Natural killer cell (primary cell): Measurements from ENCODE around the gene CFAP52. TPM values are rescaled to one million over a fixed set of nuclear protein-coding genes. Genes with fewer than 3 reads are reported as not detected.

Source experiments
- ATAC-seq, 3 donors: fragments of 150-1000 bp in 2 of 3; fragments of 200-7000 bp in 1 of 3; cut with Tn5 transposase; 1 replicate in 1 of 3; 2 replicates in 2 of 3; pipeline ENCODE4 v1.10.0; 2021; ENCODE audit warnings: mild to moderate bottlenecking in 2 of 3, moderate library complexity in 2 of 3
- DNase-seq, 2 donors: peaks; one replicate each; pipeline versions ENCODE4 v3.0.0 to v3.0.0-alpha.2; 2013 to 2021; ENCODE audit warnings: mixed read lengths in 1 of 2
- H3K27ac ChIP-seq: one replicate; pipeline ENCODE4 v1.5.1; 2013; ENCODE audit warnings: mild to moderate bottlenecking, low read length
- H3K27me3 ChIP-seq: one replicate; pipeline ENCODE4 v1.6.1; 2013; ENCODE audit warnings: low read length; ENCODE audit not compliant: control insufficient read depth, insufficient read depth
- H3K36me3 ChIP-seq: one replicate; pipeline ENCODE4 v1.6.1; 2013; ENCODE audit warnings: low read length; ENCODE audit not compliant: control insufficient read depth, insufficient read depth
- H3K4me1 ChIP-seq: one replicate; pipeline ENCODE4 v1.6.1; 2013; ENCODE audit warnings: low read length; ENCODE audit not compliant: control insufficient read depth, insufficient read depth
- H3K4me3 ChIP-seq: one replicate; pipeline ENCODE4 v1.5.1; 2013; ENCODE audit warnings: low read length
- H3K9me3 ChIP-seq: one replicate; pipeline ENCODE4 v1.6.1; 2013; ENCODE audit warnings: low read length; ENCODE audit not compliant: control insufficient read depth, insufficient read depth
- H3K27ac Mint-ChIP-seq, 2 donors: one replicate each; pipeline ENCODE4 v1.8.0; 2022; ENCODE audit warnings: mild to moderate bottlenecking in 2 of 2, mixed read lengths in 2 of 2, moderate library complexity in 1 of 2
- H3K27me3 Mint-ChIP-seq, 2 donors: one replicate each; pipeline ENCODE4 v1.8.0; 2022; ENCODE audit warnings: low read depth in 2 of 2, mixed read lengths in 2 of 2
- H3K36me3 Mint-ChIP-seq: one replicate; pipeline ENCODE4 v1.8.0; 2022; ENCODE audit warnings: mixed read lengths
- H3K4me1 Mint-ChIP-seq, 2 donors: one replicate each; pipeline ENCODE4 v1.8.0; 2022; ENCODE audit warnings: mixed read lengths in 2 of 2
- H3K4me3 Mint-ChIP-seq: one replicate; pipeline ENCODE4 v1.8.0; 2022; ENCODE audit warnings: mild to moderate bottlenecking, moderate library complexity, mixed read lengths
- H3K9me3 Mint-ChIP-seq, 2 donors: one replicate each; pipeline ENCODE4 v1.8.0; 2022; ENCODE audit warnings: mixed read lengths in 2 of 2
- WGBS: methylation state at CpG from one replicate; pipeline ENCODE4 v1.1.7; 2013; ENCODE audit warnings: missing lambda C conversion rate; ENCODE audit not compliant: insufficient coverage; 5-methylcytosine and 5-hydroxymethylcytosine counted together
- intact Hi-C: fragments of 100-400 bp; cut with micrococcal nuclease; formaldehyde crosslinking; loops from one replicate; pipeline ENCODE4 v1.14.2; 2022
- total RNA-seq, 4 donors: library from RNA; stranded (reverse); fragments of 120-200 nt in 1 of 4; gene quantifications; one replicate each; pipeline versions ENCODE4 v1.2.3 to v1.2.4, GENCODE V29; 2013 to 2022
- TF ChIP-seq, protein P1 (sequence below): fragments of 200-600 bp; IDR thresholded peaks from one replicate; pipeline ENCODE4 v1.8.0; 2022; ENCODE audit warnings: antibody characterized with exemption

Gene CFAP52
- total RNA-seq, 3 donors from 2014 or later (not counting 1 experiment from before 2014, with no cell fraction given): not detected

DNA sequence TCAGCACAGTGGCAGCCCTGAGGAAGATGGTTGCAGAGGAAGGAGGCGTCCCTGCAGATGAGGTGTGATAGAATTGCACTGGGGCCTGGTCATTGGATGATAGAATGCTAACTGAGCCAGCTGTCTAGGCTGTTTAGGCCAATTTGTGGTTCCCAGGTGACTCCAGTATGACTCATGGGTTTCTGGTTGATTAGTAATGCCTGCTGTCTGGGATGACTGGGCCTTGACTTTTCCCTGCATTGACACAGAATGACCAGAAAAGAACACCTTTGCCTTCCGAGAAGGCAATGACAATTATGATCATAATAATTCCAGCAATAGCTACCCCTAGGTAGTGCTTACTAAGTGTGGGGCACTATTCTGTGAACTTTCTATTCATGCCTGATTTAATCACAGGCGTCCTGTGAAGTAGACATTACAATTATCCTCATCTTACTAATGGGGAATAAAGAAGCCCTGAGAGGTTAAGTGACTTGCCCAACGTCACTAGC lies 100.4 kb downstream of the CFAP52 start:
- Histone ChIP-seq H3K4me1 (no peaks in the 10 kb centered on the region), H3K36me3 (no peaks in the 10 kb centered on the region), H3K27ac (no peak overlapping the region), H3K9me3 (peaks cover 3% of the 10 kb centered on the region), H3K4me3 (no peak overlapping the region), H3K27me3 (no peaks in the 10 kb centered on the region)
- H3K4me3 Mint-ChIP-seq: no peak overlapping the region
- H3K27me3 Mint-ChIP-seq: no peaks in the 10 kb centered on the region
- intact Hi-C loops: no loop called here
- DNase-seq (no peak), ATAC-seq (no peak)
- no peaks in the 10 kb centered on the region for H3K9me3 Mint-ChIP-seq
- H3K4me1 Mint-ChIP-seq: no peaks in the 10 kb centered on the region
- TF ChIP-seq, protein P1, sequence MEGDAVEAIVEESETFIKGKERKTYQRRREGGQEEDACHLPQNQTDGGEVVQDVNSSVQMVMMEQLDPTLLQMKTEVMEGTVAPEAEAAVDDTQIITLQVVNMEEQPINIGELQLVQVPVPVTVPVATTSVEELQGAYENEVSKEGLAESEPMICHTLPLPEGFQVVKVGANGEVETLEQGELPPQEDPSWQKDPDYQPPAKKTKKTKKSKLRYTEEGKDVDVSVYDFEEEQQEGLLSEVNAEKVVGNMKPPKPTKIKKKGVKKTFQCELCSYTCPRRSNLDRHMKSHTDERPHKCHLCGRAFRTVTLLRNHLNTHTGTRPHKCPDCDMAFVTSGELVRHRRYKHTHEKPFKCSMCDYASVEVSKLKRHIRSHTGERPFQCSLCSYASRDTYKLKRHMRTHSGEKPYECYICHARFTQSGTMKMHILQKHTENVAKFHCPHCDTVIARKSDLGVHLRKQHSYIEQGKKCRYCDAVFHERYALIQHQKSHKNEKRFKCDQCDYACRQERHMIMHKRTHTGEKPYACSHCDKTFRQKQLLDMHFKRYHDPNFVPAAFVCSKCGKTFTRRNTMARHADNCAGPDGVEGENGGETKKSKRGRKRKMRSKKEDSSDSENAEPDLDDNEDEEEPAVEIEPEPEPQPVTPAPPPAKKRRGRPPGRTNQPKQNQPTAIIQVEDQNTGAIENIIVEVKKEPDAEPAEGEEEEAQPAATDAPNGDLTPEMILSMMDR: no peak
- H3K27ac Mint-ChIP-seq: no peak overlapping the region
- 68% methylated on average over 3 of the region's 4 CpGs for WGBS
- peaks cover 9% of the 10 kb centered on the region for H3K36me3 Mint-ChIP-seq

DNA sequence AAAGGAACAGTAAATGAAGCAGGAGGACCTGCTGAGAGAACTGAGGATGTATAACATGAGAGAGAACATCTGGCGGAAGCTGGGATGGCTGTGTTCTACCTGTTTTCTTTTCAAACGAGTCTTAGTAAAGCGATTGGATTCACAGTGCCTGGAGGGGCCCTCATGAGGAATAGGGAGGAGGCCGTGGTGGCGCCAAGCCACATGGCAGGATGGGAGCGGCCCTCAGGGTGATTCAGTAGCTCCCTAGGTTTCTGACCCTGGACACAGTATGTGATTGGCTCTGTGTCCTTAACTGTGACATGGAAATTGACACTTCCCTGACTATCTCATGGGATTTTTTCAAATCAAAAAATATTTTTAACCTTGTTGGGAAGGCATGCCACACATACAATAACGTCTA lies 101.0 kb downstream of the CFAP52 start:
- no peaks in the 10 kb centered on the region for H3K36me3 ChIP-seq
- TF ChIP-seq, protein P1: no peak
- no peak overlapping the region for H3K4me3 ChIP-seq
- H3K27me3 ChIP-seq: no peaks in the 10 kb centered on the region
- H3K27ac ChIP-seq: no peak overlapping the region
- no peaks in the 10 kb centered on the region for H3K4me1 ChIP-seq
- H3K9me3 ChIP-seq: peaks cover 3% of the 10 kb centered on the region
- intact Hi-C loops: no loop called here
- Mint-ChIP-seq H3K4me3 (no peak overlapping the region), H3K27me3 (no peaks in the 10 kb centered on the region), H3K36me3 (peaks cover 9% of the 10 kb centered on the region), H3K4me1 (no peaks in the 10 kb centered on the region), H3K27ac (no peak overlapping the region), H3K9me3 (no peaks in the 10 kb centered on the region)
- 90% methylated on average over 7 of the region's 7 CpGs for WGBS
- no peak for ATAC-seq
- no peak for DNase-seq

DNA sequence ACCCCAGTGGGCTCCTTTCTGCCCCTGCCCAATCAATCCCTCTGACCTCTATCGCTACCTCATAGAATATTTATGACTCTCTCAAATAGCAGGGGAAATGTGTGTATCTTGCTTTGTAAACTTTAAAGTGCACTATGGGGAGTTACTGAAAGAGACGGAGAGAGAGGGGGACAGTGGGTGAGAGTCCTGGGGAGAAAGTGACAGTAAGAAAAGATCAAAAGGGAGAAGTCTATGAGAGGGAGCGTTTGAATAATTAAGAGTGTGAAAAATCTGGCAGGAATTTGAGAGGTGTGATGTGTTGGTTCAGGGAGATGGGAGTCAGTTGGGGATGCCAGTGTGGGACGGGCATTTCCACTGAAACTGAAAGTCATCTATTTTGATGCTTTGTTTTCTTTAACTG lies 101.5 kb downstream of the CFAP52 start:
- no peak for ATAC-seq
- Mint-ChIP-seq H3K27me3 (no peaks in the 10 kb centered on the region), H3K4me1 (no peaks in the 10 kb centered on the region), H3K4me3 (no peak overlapping the region), H3K36me3 (peaks cover 9% of the 10 kb centered on the region), H3K9me3 (no peaks in the 10 kb centered on the region), H3K27ac (no peak overlapping the region)
- H3K4me3 ChIP-seq: no peak overlapping the region
- H3K27me3 ChIP-seq: no peaks in the 10 kb centered on the region
- peaks cover 3% of the 10 kb centered on the region for H3K9me3 ChIP-seq
- DNase-seq: no peak
- WGBS: 84% methylated on average over 3 of the region's 4 CpGs
- intact Hi-C loops: no loop called here
- TF ChIP-seq, protein P1: no peak
- no peaks in the 10 kb centered on the region for H3K36me3 ChIP-seq
- H3K4me1 ChIP-seq: no peaks in the 10 kb centered on the region
- H3K27ac ChIP-seq: no peak overlapping the region

DNA sequence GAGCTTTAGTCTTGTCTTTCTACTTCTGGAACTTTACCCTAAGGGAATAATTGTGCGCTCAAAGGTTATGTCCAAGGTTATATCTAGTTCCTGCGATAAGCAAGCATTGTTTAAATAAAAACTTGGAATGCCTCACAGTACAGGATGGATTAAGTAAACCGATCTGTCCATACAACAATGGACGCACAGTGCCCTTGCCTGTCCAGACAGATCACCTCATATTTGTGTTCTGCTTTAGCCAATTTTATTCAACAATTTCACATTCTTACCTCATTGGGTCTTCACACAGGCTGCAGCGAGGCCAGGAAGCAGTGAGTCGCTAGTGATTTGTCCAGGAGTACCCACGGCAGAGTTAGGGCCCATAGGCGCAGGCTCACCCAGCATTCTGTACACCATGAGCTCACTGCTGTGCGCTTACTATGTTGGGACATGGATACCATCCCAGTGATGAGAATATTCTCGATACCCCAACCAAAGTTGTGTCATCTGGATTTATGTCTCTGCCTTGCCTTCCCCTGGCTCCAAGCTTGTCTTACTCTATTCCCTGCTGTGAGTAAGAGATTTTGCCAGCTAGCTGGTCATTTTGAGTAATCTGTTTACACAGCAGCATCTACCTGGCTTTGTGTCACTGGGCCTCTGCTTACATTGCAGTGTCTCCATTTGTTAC lies 108.6 kb downstream of the CFAP52 start:
- no peak overlapping the region for H3K4me3 Mint-ChIP-seq
- intact Hi-C loops: no loop called here
- H3K27me3 Mint-ChIP-seq: no peaks in the 10 kb centered on the region
- 93% methylated on average over 10 of the region's 10 CpGs for WGBS
- no peaks in the 10 kb centered on the region for H3K4me1 Mint-ChIP-seq
- no peaks in the 10 kb centered on the region for H3K4me1 ChIP-seq
- no peaks in the 10 kb centered on the region for H3K9me3 Mint-ChIP-seq
- no peak overlapping the region for H3K27ac ChIP-seq
- no peaks in the 10 kb centered on the region for H3K36me3 ChIP-seq
- ATAC-seq: no peak
- H3K27ac Mint-ChIP-seq: no peak overlapping the region
- H3K36me3 Mint-ChIP-seq: peaks cover 5% of the 10 kb centered on the region
- DNase-seq: no peak
- H3K27me3 ChIP-seq: no peaks in the 10 kb centered on the region
- TF ChIP-seq, protein P1: no peak
- H3K4me3 ChIP-seq: no peak overlapping the region
- no peaks in the 10 kb centered on the region for H3K9me3 ChIP-seq
